Non-pigmented ciliary epithelial cell (primary cell): ENCODE measurements around the gene NEURL3.
"Not testable (repeated sequence)": the region's sequence is repeated elsewhere in the genome, so short reads cannot be mapped to it uniquely, and the experiment has no call there.

ENCODE experiments used
- DNase-seq: peaks from one replicate; pipeline ENCODE4 v3.0.0-alpha.2; 2010; ENCODE audit warnings: low read depth

The NEURL3 gene

GRCh38 chr2:96484091-96484490, 21.1 kb downstream of the NEURL3 start:
- DNase-seq, result no peak

- no peak for DNase-seq
These were observed 27.7 kb downstream of the NEURL3 start for GRCh38 chr2:96477458-96477857.

- DNase-seq, result no peak
These were observed 33.4 kb downstream of the NEURL3 start for GRCh38 chr2:96471772-96472171.

- no peak for DNase-seq
These were observed 34.5 kb downstream of the NEURL3 start for GRCh38 chr2:96470636-96471035.

- no peak for DNase-seq
These were observed 35.0 kb downstream of the NEURL3 start for GRCh38 chr2:96470109-96470508.

- no peak for DNase-seq
These were observed 36.3 kb downstream of the NEURL3 start for GRCh38 chr2:96468904-96469303.

- no peak for DNase-seq
These were observed 40.5 kb downstream of the NEURL3 start for GRCh38 chr2:96464651-96465050.

- no peak for DNase-seq
These were observed 41.1 kb downstream of the NEURL3 start for GRCh38 chr2:96464061-96464460.

GRCh38 chr2:96463119-96463518, 42.0 kb downstream of the NEURL3 start:
- no peak for DNase-seq

- not testable (repeated sequence) for DNase-seq
These were observed 43.5 kb downstream of the NEURL3 start for GRCh38 chr2:96461616-96462015.

GRCh38 chr2:96452053-96452452, 53.1 kb downstream of the NEURL3 start:
- DNase-seq, result no peak

- DNase-seq, result no peak
These were observed 55.5 kb downstream of the NEURL3 start for GRCh38 chr2:96449637-96450036.

GRCh38 chr2:96449174-96449573, 56.0 kb downstream of the NEURL3 start:
- DNase-seq, result no peak

GRCh38 chr2:96447726-96448125, 57.4 kb downstream of the NEURL3 start:
- DNase-seq, result no peak
